SH-SY5Y (cell line): ENCODE measurements around the gene ZNF726.

ENCODE experiments used
- GATA2 ChIP-seq: IDR thresholded peaks from 2 replicates; pipeline ENCODE4 v1.6.1; 2011; ENCODE audit warnings: mild to moderate bottlenecking, low read depth, low read length
- GATA3 ChIP-seq: IDR thresholded peaks from 2 replicates; pipeline ENCODE4 v1.6.1; 2011; ENCODE audit warnings: low read depth, mild to moderate bottlenecking, low read length, moderate library complexity

ZNF726 gene

DNA sequence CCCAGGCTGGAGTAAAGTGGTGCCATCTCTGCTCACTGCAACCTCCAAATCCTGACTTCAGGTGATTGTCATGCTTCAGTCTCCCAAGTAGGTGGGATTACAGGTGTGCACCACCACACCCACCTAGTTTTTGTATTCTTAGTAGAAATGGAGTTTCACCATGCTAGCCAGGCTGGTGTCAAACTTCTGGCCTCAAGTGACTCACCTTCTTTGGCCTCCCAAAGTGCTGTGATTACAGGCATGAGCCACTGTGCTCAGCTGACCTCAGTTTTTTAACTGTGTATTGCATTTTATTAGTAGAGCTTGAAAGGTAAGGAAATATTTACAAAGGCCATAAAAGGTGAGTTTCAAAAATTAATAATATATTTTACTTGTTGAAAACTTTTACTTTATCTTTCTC, 2.3 kb downstream of the ZNF726 start:
- TF ChIP-seq GATA3 = no peak
- no peak for TF ChIP-seq GATA2

DNA sequence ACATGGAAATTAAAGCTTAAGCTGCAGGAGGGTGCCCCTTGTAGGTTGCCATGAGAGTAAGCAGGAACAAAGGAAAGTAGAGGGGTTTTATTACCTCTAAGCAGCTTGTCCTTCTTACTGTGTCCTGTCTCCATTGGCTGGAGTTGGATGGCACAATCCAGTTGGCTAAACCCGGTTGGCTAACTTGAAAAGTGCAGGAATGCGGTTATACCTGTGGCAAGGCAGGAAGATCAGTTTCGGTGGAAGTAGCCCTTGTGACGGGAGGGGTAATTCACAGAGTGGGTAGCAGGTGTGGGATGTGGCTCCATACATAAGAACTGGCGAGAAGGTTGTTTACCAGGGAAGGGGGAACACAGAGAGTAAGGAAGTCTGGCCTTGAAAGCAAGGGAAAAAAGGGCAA, 3.2 kb downstream of the ZNF726 start:
- TF ChIP-seq GATA3 (no peak), GATA2 (no peak)

DNA sequence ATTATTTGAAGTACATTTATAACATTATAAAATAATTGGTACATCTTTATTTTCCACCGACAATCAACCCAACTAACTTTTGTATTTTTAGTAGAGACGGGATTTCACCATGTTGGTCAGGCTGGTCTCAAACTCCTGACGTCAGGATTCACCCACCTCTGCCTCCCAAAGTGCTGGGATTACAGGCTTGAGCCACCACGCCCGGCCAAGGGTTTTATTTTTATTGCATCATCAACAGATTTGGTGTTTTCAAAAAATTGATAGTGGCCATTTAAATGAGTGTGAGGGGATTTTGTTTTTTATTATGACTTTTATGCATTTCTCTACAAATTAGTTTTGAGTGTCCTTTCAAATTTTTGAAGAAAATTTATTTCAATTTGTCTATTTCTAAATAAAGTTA, 10.6 kb downstream of the ZNF726 start:
- TF ChIP-seq GATA2 (no peak), GATA3 (no peak)

DNA sequence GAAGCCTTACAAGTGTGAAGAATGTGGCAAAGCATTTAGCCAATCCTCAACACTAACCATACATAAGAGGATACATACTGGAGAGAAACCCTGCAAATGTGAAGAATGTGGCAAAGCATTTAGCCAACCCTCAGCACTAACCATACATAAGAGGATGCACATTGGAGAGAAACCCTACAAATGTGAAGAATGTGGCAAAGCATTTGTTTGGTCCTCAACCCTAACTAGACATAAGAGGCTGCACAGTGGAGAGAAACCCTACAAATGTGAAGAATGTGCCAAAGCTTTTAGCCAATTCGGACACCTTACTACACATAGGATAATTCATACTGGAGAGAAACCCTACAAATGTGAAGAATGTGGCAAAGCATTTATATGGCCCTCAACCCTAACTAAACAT, 18.2 kb downstream of the ZNF726 start:
- TF ChIP-seq GATA3 = no peak
- TF ChIP-seq GATA2 = no peak

DNA sequence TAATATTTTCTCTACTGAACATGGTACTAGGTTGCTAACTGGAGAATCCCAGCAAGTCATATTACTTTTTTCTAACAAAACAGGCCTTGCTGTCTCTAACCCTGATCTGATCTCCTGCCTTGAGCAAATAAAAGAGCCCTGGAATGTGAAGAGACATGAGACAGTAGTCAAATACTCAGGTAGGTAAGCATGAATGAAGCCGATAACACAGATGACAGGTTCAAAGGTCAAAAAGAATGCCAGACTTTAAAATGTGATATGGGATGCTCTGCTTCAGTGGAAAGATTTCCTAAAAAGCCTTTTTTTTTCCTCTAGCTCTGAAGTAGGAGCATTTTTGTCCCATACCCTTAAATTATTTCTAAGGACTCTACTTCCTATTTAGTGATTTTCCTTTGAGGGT, 28.7 kb downstream of the ZNF726 start:
- TF ChIP-seq GATA3 = no peak
- TF ChIP-seq GATA2 = no peak

DNA sequence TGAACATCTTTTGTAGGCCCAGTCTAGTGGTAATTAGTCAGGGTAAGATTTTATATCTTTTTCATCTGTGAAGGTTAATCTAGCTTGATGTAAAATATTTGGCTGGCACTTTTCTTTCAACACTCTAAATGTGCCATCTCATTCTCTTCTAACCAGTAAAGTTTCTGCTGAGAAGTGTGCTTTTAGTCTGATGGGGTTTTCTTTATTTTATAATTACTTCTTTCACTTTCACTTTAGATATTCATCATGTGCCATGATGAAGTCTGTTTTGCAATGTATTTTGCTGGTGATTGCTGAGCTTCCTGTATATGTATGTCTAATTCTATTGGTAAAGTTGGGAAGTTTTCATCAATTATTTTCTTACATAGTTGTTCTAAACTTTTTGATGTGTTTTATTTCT, 31.9 kb downstream of the ZNF726 start:
- TF ChIP-seq GATA2 = no peak
- no peak for TF ChIP-seq GATA3

DNA sequence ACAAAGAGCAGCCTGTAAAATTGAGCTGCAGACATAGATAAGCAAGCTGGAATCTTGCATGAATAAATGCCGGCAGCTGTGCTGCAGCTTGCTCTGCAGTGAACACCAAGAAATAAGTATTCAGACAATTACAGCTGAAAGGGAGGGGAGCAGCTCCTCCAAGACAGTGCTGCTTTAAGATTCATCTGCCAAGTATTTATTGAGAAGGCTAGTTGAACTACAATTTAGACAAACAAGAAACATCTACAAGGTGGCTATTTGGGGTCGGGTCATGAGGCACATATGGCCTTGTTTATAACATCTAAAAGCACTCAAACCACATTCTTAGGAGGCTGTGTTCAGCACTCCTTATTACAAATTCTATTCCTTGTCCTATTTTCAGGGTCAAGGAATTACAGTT, 34.9 kb downstream of the ZNF726 start:
- TF ChIP-seq GATA2 (no peak), GATA3 (no peak)

DNA sequence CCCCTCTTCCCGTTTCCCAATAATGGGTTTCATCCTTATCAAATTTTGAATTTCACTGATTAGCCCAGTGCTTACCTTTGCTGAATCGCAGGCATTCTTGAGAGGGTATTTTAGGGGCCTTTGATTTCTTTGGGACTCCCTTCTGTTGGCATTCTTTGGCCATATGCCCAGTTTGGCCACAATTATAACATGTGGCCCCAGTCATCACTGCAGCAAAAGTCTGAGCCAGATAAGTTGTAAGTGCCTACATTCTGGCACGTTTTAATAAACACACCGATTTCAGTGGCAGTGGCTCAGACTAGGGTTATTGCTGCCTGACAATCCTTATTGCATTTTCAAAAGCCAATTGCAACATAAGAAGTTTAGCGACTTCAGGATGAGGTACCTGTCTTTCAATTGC, 41.4 kb downstream of the ZNF726 start:
- TF ChIP-seq GATA3 (no peak), GATA2 (no peak)

DNA sequence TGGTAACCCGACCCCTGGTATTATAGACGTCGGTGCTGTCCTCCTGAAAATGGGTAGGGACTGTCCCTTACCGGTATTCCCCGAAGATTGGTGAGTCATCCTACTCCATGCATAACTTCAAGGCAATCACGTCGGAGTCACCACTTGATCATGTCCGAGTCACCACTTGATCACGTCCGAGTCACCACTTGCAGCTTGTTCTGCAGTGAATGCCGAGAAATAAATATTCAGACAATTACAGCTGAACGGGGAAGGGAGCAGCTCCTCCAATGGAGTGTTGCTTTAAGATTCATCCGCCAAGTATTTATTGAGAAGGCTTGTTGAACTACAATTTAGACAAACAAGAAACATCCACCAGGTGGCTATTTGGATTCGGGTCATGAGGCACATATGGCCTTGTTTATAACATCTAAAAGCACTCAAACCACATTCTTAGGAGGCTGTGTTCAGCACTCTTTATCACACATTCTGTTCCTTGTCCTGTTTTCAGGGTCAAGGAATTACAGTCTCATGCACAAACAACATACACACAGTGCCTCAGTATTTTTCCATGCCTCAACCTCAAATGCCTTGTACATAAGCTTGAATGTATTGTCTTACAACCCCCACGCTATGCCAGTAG, 43.1 kb downstream of the ZNF726 start:
- TF ChIP-seq GATA3 = no peak
- no peak for TF ChIP-seq GATA2

DNA sequence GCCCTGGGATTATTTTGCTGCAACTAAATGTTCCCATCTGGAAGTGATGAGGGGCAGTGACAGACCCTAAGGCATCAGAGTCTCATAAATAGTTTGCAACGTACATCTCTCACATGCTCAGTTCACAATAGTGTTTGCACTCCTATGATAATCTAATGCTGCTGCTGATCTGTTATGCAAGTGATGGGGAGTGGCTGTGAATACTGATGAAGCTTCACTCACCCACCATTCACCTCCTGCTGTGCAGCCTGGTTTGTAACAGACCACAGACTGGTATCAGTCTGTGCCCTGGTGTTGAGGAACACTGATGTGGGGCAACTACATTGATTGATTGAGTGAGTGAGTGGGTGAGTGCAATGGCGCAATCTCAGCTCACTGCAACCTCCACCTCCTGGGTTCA, 54.9 kb downstream of the ZNF726 start:
- no peak for TF ChIP-seq GATA3
- no peak for TF ChIP-seq GATA2

DNA sequence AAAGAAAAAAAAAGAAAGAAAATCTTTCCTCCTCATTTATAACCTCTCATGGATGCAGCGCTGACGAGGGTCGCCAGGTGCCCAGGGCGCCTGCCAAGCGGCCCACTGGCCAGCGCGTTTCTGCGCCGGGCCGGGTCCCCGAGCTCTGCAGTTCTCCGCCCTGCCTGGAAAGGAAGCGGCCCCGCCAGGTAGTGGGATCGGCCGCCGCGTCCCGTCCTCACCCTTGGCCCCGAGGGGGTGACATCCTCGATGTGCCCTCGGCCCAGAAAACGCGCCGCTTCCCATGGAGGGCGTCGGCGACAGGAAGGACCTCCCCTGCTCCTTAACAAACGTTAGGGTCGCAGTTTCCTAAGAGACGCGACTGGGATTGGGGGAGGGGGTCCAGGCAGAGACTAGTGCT, 56.9 kb downstream of the ZNF726 start:
- no peak for TF ChIP-seq GATA3
- no peak for TF ChIP-seq GATA2

DNA sequence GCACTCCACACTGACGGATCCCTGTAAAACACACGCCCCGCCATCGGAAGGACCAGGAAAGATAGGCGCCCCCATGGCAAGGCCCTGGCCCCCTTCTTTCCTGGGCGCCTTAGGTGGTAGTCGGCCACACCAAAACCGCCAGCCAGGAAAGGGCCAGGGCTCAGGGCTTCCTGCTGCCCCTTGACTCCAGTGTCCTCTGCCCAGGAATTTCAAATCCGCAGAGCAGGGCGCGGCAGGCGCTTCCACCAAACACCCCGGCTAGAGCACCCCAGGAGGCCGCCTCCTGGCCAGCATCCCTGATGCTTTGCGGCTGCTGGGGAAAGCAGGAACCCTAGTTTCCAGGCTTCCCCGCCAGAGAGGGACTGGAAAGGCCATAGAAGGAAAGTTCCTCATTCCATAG, 57.5 kb downstream of the ZNF726 start:
- TF ChIP-seq GATA3 (no peak), GATA2 (no peak)

DNA sequence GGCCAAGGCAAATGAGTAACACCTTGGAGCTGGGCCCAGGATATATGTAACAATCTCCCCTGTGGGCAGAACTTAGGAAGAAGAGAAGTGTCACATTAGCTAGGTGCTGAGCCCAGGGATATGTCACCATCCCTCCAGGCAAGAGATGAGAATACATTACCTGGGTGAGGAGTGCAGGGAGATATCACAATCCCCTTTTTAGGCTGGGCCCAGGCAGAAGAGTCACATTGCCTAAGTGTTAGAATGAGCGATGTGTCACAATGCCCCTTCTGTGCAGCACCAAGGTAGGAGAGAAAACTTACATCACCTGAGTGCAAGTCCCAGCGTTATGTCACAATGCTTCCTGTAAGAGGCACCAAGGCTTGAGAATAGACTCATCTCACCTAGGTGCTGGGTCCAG, 60.3 kb downstream of the ZNF726 start:
- no peak for TF ChIP-seq GATA2
- TF ChIP-seq GATA3 = no peak

DNA sequence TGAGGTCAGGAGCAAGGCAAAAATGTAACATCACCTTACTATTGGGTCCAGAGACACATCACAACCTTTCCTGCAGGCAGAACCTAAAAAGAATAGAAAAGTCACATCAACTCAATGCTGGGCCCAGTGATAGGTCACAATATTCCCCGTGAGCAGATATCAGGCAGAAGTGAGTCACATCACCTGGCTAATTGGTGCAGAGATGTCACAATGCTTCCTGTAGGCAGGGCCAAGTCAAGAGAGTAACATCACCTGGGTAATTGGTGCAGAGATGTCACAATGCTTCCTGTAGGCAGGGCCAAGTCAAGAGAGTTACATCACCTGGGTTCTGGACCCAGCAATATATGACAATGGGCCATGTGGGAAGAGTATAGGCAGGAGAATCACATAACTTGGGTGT, 63.4 kb downstream of the ZNF726 start:
- TF ChIP-seq GATA3 = no peak
- TF ChIP-seq GATA2 = no peak

DNA sequence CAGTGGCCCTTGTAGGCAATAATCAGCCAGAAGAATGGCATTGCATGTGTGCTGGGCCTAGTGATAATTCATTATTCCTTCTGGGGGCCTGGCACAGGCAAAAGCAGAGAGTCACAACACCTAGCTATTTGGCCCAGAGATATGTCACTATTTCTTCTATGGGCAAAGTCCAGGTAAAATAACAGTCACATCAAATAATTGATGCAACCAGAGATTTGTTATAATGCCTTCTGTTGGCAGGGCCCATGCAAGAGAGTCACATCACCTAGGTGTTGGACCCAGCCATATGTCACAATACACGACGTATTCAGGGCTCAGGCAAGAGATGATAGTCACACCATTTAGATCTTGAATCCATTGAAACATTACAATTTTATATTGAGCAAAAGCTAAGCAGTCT, 66.1 kb downstream of the ZNF726 start:
- TF ChIP-seq GATA2 (no peak), GATA3 (no peak)

DNA sequence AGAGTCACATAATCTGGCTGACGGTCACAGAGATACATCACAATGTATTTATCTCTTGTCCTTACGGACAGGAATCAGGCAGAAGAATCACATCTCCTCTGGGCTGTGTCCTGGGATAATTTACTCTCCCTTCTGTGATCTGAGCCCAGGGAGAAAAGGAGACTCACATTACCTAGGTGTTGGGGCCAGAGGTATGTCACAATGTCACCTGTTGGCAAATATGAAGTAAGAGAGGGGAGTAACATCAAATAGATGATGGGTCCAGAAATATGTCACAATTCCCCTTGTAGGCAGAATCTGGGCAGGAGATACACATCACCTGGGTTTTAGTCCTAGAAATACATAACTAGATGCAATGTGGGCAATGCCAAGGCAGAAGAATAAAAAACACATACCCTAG, 67.2 kb downstream of the ZNF726 start:
- TF ChIP-seq GATA2 = no peak
- no peak for TF ChIP-seq GATA3
